Astrocyte of the cerebellum (primary cell): ENCODE results near the gene RER1.

Experiments
- DNase-seq: peaks from one replicate; pipeline ENCODE4 v3.0.0-alpha.2; 2011; ENCODE audit warnings: low read depth
- H3K4me3 ChIP-seq: 2 replicates; pipeline ENCODE4 v1.5.1; 2011; ENCODE audit warnings: mild to moderate bottlenecking, low read depth, low read length, moderate library complexity
- in situ Hi-C: cut with HindIII; loops from 2 replicates; pipeline ENCODE4 v1.10.0; 2017; ENCODE audit warnings: low sequenced_read_pairs
- TF ChIP-seq, protein P1 (sequence below): IDR thresholded peaks from 2 replicates; pipeline ENCODE4 v1.5.1; 2012; ENCODE audit warnings: low read length, low read depth, moderate library complexity, mild to moderate bottlenecking; ENCODE audit errors: missing control alignments

RER1 gene

DNA sequence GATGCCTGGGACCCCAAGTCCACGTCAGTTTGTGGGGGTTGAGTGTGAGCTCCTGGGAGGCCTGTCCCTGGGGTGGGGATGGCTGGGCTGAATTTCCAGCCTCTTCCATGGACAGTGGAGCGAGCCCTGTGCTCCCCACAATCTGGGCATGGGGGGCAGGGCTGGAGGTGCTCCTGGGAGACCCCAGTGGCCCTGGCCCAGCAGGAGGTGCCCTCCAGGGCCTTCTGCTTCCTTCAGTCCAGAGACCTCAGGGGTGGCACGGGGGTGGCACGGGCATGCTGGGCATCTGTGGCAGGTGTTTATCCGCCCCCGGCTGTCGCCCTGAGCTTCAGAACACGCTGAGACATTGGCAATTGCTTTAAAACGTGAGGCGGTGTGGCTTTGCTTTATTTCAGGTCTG, 41.1 kb upstream of the RER1 start:
- in situ Hi-C loops = no loop called here
- TF ChIP-seq, protein P1, sequence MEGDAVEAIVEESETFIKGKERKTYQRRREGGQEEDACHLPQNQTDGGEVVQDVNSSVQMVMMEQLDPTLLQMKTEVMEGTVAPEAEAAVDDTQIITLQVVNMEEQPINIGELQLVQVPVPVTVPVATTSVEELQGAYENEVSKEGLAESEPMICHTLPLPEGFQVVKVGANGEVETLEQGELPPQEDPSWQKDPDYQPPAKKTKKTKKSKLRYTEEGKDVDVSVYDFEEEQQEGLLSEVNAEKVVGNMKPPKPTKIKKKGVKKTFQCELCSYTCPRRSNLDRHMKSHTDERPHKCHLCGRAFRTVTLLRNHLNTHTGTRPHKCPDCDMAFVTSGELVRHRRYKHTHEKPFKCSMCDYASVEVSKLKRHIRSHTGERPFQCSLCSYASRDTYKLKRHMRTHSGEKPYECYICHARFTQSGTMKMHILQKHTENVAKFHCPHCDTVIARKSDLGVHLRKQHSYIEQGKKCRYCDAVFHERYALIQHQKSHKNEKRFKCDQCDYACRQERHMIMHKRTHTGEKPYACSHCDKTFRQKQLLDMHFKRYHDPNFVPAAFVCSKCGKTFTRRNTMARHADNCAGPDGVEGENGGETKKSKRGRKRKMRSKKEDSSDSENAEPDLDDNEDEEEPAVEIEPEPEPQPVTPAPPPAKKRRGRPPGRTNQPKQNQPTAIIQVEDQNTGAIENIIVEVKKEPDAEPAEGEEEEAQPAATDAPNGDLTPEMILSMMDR = no peak
- H3K4me3 ChIP-seq = no peak overlapping the region
- no peak for DNase-seq

DNA sequence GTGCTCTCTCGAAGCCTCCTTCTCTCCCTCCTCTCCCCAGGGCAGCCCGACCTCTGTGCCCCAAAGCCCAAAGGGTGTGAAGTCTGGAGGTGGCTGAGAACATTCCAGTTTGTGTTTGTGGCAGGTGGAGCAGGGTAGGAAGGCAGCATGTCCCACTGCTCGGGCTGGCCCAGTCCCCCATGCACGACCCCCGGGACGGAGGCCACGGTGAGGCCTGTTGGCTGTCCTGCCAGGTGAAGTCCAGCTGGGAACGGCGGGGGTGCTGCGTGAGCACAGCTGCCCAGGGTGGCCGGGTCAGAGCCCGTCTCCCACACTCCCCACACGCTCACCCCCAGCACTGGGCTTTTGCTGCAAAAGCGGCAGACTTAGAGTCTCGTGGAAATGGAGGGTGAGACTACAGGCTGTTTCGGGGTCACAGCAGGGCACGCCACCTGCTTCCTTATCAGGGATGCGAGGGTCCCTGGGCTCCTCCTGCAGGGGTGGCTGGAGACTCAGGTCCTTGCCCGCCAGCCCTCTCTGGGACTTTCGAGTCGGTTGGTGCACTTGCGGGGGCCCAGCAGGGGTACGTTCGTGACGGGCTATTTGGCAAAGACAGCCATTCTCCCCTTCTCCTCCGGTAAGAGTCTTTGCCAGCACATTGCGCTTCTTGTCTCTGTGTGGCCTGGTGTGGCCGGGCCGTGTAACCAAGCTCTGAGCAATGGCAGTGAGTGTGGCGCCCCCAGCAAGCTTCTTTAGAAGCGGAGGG, 40.6 kb upstream of the RER1 start:
- DNase-seq = no peak
- in situ Hi-C loops = no loop called here
- no peak overlapping the region for H3K4me3 ChIP-seq
- TF ChIP-seq, protein P1 = no peak

DNA sequence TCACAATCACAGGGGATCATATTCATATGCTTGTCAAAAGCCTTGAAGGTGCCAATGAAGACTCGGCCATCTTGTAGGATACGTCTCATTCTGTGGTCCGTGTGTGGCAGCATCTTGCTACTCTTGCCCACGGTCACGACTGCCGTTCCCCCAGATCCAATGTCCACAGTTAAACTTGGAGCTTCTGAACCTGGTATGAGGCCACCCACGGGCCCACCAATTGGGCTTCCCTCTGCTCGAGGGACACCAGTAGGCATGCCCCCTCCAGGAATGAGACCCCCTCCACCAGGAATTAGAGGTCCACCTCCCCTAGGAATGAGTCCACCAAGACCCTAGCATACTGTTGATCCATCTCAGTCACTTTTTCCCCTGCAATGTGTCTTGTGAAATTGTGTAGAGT, 39.9 kb upstream of the RER1 start:
- in situ Hi-C loops = no loop called here
- no peak overlapping the region for H3K4me3 ChIP-seq
- TF ChIP-seq, protein P1 = no peak
- no peak for DNase-seq

DNA sequence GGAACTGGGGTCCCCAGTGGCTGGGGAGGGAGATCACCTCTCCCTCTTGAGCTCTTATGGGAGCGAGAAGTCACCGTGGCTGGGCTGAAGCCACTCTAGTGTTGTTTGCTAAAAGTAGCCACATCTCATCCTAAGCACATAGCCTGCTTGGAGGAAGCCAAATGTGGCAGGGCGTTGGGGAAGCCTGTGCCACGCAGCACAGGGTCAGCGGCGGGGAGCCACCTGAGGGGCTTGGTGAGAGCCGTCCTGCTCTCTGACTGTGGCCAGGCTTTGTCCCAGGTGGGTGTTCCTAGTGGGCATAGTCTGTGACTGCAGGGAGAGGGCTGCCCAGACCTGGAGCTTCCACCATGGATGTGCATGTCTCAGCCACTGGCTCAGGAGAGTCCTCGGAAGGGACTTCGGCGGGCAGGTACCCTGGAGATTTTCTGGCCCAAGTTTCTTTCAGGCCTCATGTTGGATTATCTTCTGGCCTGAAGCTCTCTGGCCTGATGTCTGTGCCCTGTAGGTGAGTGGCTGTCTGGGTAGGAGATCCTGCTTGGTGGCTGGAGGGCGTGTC, 39.2 kb upstream of the RER1 start:
- DNase-seq = no peak
- no peak overlapping the region for H3K4me3 ChIP-seq
- in situ Hi-C loops = no loop called here
- TF ChIP-seq, protein P1 = no peak

DNA sequence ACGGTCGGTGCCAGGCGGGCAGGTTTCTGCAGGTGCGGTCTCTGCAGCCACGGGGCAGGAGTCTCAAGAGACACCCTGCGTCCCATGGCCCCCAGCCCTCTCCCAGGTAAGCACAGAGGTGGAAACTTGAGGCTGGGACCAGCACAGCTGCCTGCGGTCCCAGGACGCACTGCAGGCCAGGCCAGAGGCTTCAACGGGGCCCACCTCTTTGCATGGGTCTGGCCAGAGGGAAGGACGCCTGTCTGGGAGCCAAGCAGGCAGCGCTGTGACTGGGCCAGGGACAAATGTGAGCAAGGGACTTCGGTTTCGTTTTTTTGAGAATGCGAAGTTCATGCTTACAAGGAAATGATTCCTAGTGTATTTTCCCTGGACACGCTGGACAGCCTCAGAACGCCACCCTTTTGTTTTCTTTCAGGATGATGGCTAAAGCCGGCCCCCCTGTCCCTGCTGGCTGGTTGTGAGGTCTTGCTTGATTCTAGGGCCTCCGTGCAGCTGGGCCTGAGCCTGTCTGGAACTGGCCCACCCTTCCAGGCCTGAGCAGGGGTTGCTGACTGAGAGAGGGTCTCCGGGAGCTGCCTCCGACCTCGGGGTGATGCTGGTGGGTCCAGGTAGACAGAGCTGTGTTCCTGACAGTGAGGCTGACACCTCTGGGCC, 38.6 kb upstream of the RER1 start:
- in situ Hi-C loops = no loop called here

More for the DNA sequence above, 38.6 kb upstream of the RER1 start:
- DNase-seq = no peak
- TF ChIP-seq, protein P1 = no peak
- H3K4me3 ChIP-seq = no peak overlapping the region
